Fibroblast of lung (primary cell): ENCODE results near the gene ABLIM2.

Experiments
- EZH2 ChIP-seq: IDR thresholded peaks from 2 replicates; pipeline ENCODE4 v1.5.1; 2012; ENCODE audit warnings: low read length, control low read depth, mild to moderate bottlenecking; ENCODE audit errors: missing control alignments
- TF ChIP-seq, protein P1 (sequence below), 2 donors: IDR thresholded peaks in 1 of 2; conservative IDR thresholded peaks in 1 of 2; 1 replicate in 1 of 2; 2 replicates in 1 of 2; pipeline ENCODE4 v1.5.1; 2011 to 2012; ENCODE audit warnings: low read length in 2 of 2, control low read depth in 1 of 2, inconsistent platforms in 1 of 2, low read depth in 1 of 2, mild to moderate bottlenecking in 1 of 2

DNA sequence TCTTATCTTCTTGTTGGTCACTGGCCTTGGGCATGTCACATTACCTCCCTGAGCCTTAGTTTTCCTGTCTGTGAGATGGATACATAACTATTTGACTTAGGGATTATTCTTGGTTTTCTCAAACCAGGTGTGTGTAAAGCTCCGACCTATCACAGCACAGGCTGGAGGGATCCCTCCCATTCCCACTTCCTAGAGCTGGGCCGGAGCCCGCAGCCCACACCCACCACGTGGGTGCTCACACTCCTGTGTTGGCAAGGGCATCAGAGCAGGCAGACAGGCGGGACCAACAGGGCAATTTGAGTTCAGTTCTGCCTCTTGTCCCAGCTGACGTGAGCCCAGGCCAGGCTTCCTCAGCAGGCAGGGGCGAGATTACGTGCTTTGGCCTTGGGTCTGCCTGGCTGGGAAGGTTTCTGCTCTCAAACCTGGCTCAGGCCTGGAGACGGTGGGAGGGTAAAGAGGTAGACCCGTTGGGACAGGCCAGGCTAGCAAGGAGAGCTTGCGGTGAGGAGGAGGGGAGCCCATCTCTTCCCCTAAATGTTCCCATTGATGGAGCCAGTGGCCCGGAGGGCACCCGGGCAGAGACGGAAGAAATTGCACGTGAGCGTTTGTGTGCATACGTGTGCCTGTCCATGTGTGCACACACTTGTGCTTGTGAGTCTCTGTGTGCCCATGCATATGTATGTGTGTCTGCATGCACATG, 39.7 kb upstream of the ABLIM2 start:
- TF ChIP-seq, protein P1, sequence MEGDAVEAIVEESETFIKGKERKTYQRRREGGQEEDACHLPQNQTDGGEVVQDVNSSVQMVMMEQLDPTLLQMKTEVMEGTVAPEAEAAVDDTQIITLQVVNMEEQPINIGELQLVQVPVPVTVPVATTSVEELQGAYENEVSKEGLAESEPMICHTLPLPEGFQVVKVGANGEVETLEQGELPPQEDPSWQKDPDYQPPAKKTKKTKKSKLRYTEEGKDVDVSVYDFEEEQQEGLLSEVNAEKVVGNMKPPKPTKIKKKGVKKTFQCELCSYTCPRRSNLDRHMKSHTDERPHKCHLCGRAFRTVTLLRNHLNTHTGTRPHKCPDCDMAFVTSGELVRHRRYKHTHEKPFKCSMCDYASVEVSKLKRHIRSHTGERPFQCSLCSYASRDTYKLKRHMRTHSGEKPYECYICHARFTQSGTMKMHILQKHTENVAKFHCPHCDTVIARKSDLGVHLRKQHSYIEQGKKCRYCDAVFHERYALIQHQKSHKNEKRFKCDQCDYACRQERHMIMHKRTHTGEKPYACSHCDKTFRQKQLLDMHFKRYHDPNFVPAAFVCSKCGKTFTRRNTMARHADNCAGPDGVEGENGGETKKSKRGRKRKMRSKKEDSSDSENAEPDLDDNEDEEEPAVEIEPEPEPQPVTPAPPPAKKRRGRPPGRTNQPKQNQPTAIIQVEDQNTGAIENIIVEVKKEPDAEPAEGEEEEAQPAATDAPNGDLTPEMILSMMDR (conservative IDR thresholded peaks at IDR 0.05 in 1 of 2, IDR thresholded peaks at IDR 0.05 in 1 of 2; ENCODE audit: low read depth in 1 of 2, low read length in 2 of 2): no peak
- TF ChIP-seq EZH2: no peak
